Mesenchymal stem cell (in vitro differentiated cells and primary cell): ENCODE data around the gene LPAR3.

Experiments
- DNase-seq: peaks from one replicate; pipeline ENCODE4 v3.0.0-alpha.2; 2013
- H2AFZ ChIP-seq: one replicate; pipeline ENCODE4 v1.6.1; 2013; ENCODE audit warnings: low read depth, mild to moderate bottlenecking, control low read depth, inconsistent platforms, low read length, moderate library complexity
- H2AK5ac ChIP-seq: 2 replicates; pipeline ENCODE4 v1.6.1; 2013; ENCODE audit warnings: low read length, moderate library complexity, mild to moderate bottlenecking, inconsistent platforms; ENCODE audit not compliant: severe bottlenecking
- H2BK120ac ChIP-seq: one replicate; pipeline ENCODE4 v1.6.1; 2013; ENCODE audit warnings: low read depth, mild to moderate bottlenecking, inconsistent platforms, low read length, moderate library complexity
- H2BK12ac ChIP-seq, 2 experiments: one replicate each; pipeline ENCODE4 v1.6.1; 2013; ENCODE audit warnings: inconsistent platforms in 2 of 2, low read length in 2 of 2, mild to moderate bottlenecking in 2 of 2, moderate library complexity in 2 of 2, control low read depth in 1 of 2
- H2BK15ac ChIP-seq: one replicate; pipeline ENCODE4 v1.6.1; 2013; ENCODE audit warnings: mild to moderate bottlenecking, low read depth, inconsistent platforms; ENCODE audit not compliant: poor library complexity, severe bottlenecking
- H2BK5ac ChIP-seq: 2 replicates; pipeline ENCODE4 v1.6.1; 2013; ENCODE audit warnings: low read depth, mild to moderate bottlenecking, low read length, control low read depth, inconsistent platforms; ENCODE audit not compliant: poor library complexity, severe bottlenecking
- H3K14ac ChIP-seq, 2 experiments: one replicate each; pipeline ENCODE4 v1.6.1; 2013; ENCODE audit warnings: inconsistent platforms in 2 of 2, low read length in 2 of 2, control low read depth in 1 of 2, mild to moderate bottlenecking in 1 of 2, moderate library complexity in 1 of 2
- H3K18ac ChIP-seq, 2 experiments: one replicate each; pipeline ENCODE4 v1.6.1; 2013; ENCODE audit warnings: inconsistent platforms in 2 of 2, low read length in 2 of 2, control low read depth in 1 of 2, low read depth in 1 of 2, mild to moderate bottlenecking in 1 of 2
- H3K23ac ChIP-seq, 2 experiments: one replicate each; pipeline ENCODE4 v1.6.1; 2013; ENCODE audit warnings: inconsistent platforms in 2 of 2, low read length in 2 of 2, mild to moderate bottlenecking in 2 of 2, moderate library complexity in 2 of 2, control low read depth in 1 of 2
- H3K27ac ChIP-seq: 2 replicates; pipeline ENCODE4 v1.5.1; 2013; ENCODE audit warnings: mild to moderate bottlenecking, moderate library complexity, low read length, control low read depth, inconsistent platforms; ENCODE audit not compliant: poor library complexity, severe bottlenecking
- H3K27me3 ChIP-seq, 2 experiments: 2 replicates each; pipeline versions ENCODE4 v1.6.1 to v1.7.0; 2013; ENCODE audit warnings: low read length in 2 of 2, mild to moderate bottlenecking in 2 of 2, moderate library complexity in 2 of 2, control low read depth in 1 of 2, inconsistent platforms in 1 of 2; ENCODE audit not compliant: control insufficient read depth in 1 of 2, insufficient read depth in 1 of 2
- H3K36me3 ChIP-seq, 2 experiments: 2 replicates each; pipeline versions ENCODE4 v1.6.1 to v1.7.0; 2013; ENCODE audit warnings: low read length in 2 of 2, control low read depth in 1 of 2, inconsistent platforms in 1 of 2, low read depth in 1 of 2, mild to moderate bottlenecking in 1 of 2; ENCODE audit not compliant: insufficient read depth in 2 of 2, control insufficient read depth in 1 of 2
- H3K4ac ChIP-seq, 2 experiments: one replicate each; pipeline ENCODE4 v1.6.1; 2013; ENCODE audit warnings: inconsistent platforms in 2 of 2, low read length in 2 of 2, mild to moderate bottlenecking in 2 of 2, moderate library complexity in 2 of 2, control low read depth in 1 of 2, low read depth in 1 of 2
- H3K4me1 ChIP-seq: 2 replicates; pipeline ENCODE4 v1.6.1; 2013; ENCODE audit warnings: low read depth, low read length, control low read depth; ENCODE audit not compliant: control insufficient read depth, insufficient read depth
- H3K4me2 ChIP-seq: 2 replicates; pipeline ENCODE4 v1.6.1; 2013; ENCODE audit warnings: low read length, mild to moderate bottlenecking, inconsistent platforms; ENCODE audit not compliant: poor library complexity, severe bottlenecking
- H3K4me3 ChIP-seq, 2 experiments: 2 replicates each; pipeline versions ENCODE4 v1.5.1 to v1.7.0; 2013; ENCODE audit warnings: low read length in 2 of 2, mild to moderate bottlenecking in 2 of 2, control low read depth in 1 of 2, low read depth in 1 of 2; ENCODE audit not compliant: insufficient read depth in 1 of 2
- H3K79me1 ChIP-seq: replicated peaks from 2 replicates; pipeline ENCODE4 v1.6.1; 2013; ENCODE audit warnings: mild to moderate bottlenecking, control low read depth, low read length, inconsistent platforms; ENCODE audit not compliant: poor library complexity, severe bottlenecking
- H3K9ac ChIP-seq: 2 replicates; pipeline ENCODE4 v1.7.0; 2013; ENCODE audit warnings: mild to moderate bottlenecking, low read length, moderate library complexity
- H3K9me3 ChIP-seq: 2 replicates; pipeline ENCODE4 v1.7.0; 2013; ENCODE audit warnings: mild to moderate bottlenecking, low read length; ENCODE audit not compliant: control insufficient read depth
- H4K8ac ChIP-seq: one replicate; pipeline ENCODE4 v1.6.1; 2013; ENCODE audit warnings: inconsistent platforms, mild to moderate bottlenecking, low read length, moderate library complexity
- H4K91ac ChIP-seq: one replicate; pipeline ENCODE4 v1.6.1; 2013; ENCODE audit warnings: mild to moderate bottlenecking, low read length, inconsistent platforms
- WGBS: methylation state at CpG from one replicate; pipeline ENCODE4 v1.1.7; 2013; ENCODE audit warnings: mixed read lengths; 5-methylcytosine and 5-hydroxymethylcytosine counted together

The LPAR3 gene

DNA sequence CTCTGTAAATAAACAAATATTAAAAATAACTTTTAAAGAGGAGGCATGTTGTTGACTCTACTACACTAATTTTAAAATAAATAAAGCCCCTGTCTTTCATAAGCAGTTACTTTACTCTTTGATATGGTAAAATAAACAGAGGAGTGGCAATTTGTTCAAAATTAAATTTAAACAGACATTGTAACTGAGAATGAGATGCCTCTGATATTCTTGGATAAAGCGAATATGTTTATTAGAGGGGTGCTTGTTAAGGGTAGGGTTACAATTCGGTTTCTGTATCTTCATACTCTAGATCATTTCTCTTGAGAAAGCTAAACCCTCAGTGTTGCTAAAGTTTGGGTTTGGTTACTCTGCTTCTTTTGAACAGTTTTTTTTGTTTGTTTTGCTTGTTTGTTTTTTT is 19.6 kb downstream of the LPAR3 start:
- H3K9me3 ChIP-seq: no peaks in the 10 kb centered on the region
- H2BK5ac ChIP-seq: no peak overlapping the region
- no peak overlapping the region for H4K91ac ChIP-seq
- H3K14ac ChIP-seq: no peak overlapping the region
- no peaks in the 10 kb centered on the region for H3K79me1 ChIP-seq
- no peak for DNase-seq
- no peak overlapping the region for H3K4me2 ChIP-seq
- H2BK12ac ChIP-seq: no peak overlapping the region
- no peak overlapping the region for H3K27ac ChIP-seq
- H3K36me3 ChIP-seq: no peaks in the 10 kb centered on the region
- H3K9ac ChIP-seq: no peak overlapping the region
- 100% methylated on average over 1 of the region's 2 CpGs for WGBS
- H2AK5ac ChIP-seq: no peak overlapping the region
- no peak overlapping the region for H2BK15ac ChIP-seq
- H2AFZ ChIP-seq: no peak overlapping the region
- H4K8ac ChIP-seq: no peak overlapping the region
- H3K27me3 ChIP-seq: peaks cover 9 to 29% of the 10 kb centered on the region in 2 experiments
- H3K4me3 ChIP-seq: no peak overlapping the region
- H3K4ac ChIP-seq: no peak overlapping the region
- no peak overlapping the region for H3K23ac ChIP-seq
- H3K4me1 ChIP-seq: no peaks in the 10 kb centered on the region
- H3K18ac ChIP-seq: no peak overlapping the region
- no peak overlapping the region for H2BK120ac ChIP-seq

- no peak overlapping the region for H2AFZ ChIP-seq
- WGBS: 91% methylated on average over 7 of the region's 9 CpGs
- no peaks in the 10 kb centered on the region for H3K36me3 ChIP-seq
- H3K9me3 ChIP-seq: no peaks in the 10 kb centered on the region
- no peak for DNase-seq
- H3K18ac ChIP-seq: no peak overlapping the region
- no peak overlapping the region for H3K23ac ChIP-seq
- no peak overlapping the region for H2BK5ac ChIP-seq
- H3K9ac ChIP-seq: no peak overlapping the region
- no peak overlapping the region for H3K4me2 ChIP-seq
- no peak overlapping the region for H3K27ac ChIP-seq
- no peak overlapping the region for H2BK12ac ChIP-seq
- no peak overlapping the region for H3K4me3 ChIP-seq
- H4K8ac ChIP-seq: no peak overlapping the region
- H2AK5ac ChIP-seq: no peak overlapping the region
- no peaks in the 10 kb centered on the region for H3K4me1 ChIP-seq
- no peak overlapping the region for H4K91ac ChIP-seq
- H3K79me1 ChIP-seq: no peaks in the 10 kb centered on the region
- H2BK15ac ChIP-seq: no peak overlapping the region
- no peak overlapping the region for H3K14ac ChIP-seq
- no peak overlapping the region for H3K4ac ChIP-seq
- no peak overlapping the region for H2BK120ac ChIP-seq
- peaks cover 9 to 29% of the 10 kb centered on the region in 2 experiments for H3K27me3 ChIP-seq
Observed at GRCh38 chr1:84872696-84873355, 20.2 kb downstream of the LPAR3 start.

DNA sequence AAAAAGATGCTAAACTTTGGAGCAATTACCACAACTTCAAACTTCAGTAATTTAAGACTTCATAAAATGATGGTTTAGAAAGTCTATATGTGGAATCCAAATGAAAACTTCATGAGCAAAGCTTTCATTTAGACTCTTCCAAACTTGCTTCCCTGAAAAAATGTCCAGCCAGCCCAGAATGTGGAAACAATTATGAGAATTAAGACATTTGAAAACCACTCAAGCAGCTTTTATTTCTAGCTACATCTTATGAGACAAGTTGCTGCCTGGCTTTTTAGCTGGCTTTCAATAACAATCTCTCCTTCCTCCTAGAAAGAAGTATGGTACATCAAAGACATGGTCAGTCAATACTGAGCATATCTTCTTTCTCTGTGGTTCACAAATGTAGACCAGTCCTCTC is 21.8 kb downstream of the LPAR3 start:
- Histone ChIP-seq H2BK15ac (no peak overlapping the region), H3K4me1 (no peaks in the 10 kb centered on the region), H3K27me3 (peaks cover 9 to 28% of the 10 kb centered on the region in 2 experiments), H3K79me1 (no peaks in the 10 kb centered on the region), H4K91ac (no peak overlapping the region), H3K27ac (no peak overlapping the region), H3K9ac (no peak overlapping the region), H3K36me3 (no peaks in the 10 kb centered on the region), H3K14ac (no peak overlapping the region), H3K23ac (no peak overlapping the region), H2BK5ac (no peak overlapping the region), H3K4me2 (no peak overlapping the region), H3K4me3 (no peak overlapping the region), H3K4ac (no peak overlapping the region), H2AK5ac (no peak overlapping the region), H3K9me3 (no peaks in the 10 kb centered on the region), H2AFZ (no peak overlapping the region), H2BK12ac (no peak overlapping the region), H4K8ac (no peak overlapping the region), H2BK120ac (no peak overlapping the region), H3K18ac (no peak overlapping the region)
- DNase-seq: no peak

DNA sequence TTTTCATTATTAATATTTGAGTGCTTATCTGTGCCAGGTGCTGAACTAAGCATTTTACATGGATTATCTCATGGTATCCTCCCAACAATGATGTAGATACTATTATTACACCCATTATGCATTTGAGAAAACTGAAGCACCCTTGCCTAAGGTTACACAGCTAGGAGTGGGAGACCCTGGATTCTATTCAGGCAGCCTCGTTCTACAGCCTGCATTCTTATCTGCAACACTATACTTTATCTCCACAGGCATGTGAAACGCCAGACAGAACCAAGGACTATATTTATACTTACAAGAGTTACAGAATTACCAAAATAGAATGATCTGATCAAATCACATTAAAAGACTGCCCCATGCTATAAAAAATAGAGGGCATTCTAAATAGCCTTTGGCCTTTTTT is 22.4 kb downstream of the LPAR3 start:
- WGBS: 71% methylated on average over 1 of the region's 2 CpGs
- no peak overlapping the region for H3K9ac ChIP-seq

More for the DNA sequence above, 22.4 kb downstream of the LPAR3 start:
- Histone ChIP-seq H2AK5ac (no peak overlapping the region), H3K23ac (no peak overlapping the region), H3K79me1 (no peaks in the 10 kb centered on the region), H3K27me3 (peaks cover 6 to 24% of the 10 kb centered on the region in 2 experiments), H3K18ac (no peak overlapping the region), H3K4me2 (no peak overlapping the region), H3K36me3 (no peaks in the 10 kb centered on the region), H3K14ac (no peak overlapping the region), H4K91ac (no peak overlapping the region), H3K4me3 (no peak overlapping the region), H2BK15ac (no peak overlapping the region), H3K4me1 (no peaks in the 10 kb centered on the region), H2BK5ac (no peak overlapping the region), H4K8ac (no peak overlapping the region), H2AFZ (no peak overlapping the region), H3K27ac (no peak overlapping the region), H2BK120ac (no peak overlapping the region), H3K9me3 (no peaks in the 10 kb centered on the region), H2BK12ac (no peak overlapping the region), H3K4ac (no peak overlapping the region)
- no peak for DNase-seq
